SW480 (cell line): ENCODE data around the gene COL20A1.
"Not testable (repeated sequence)": the region's sequence is repeated elsewhere in the genome, so short reads cannot be mapped to it uniquely, and the experiment has no call there.

Experiments used
- DNase-seq: peaks from one replicate; pipeline ENCODE4 v3.0.0-alpha.2; 2016; ENCODE audit warnings: low spot score

Gene COL20A1

GRCh38 chr20:63377951-63378381 lies 85.0 kb downstream of the COL20A1 start:
- DNase-seq, result no peak

- no peak for DNase-seq
These were observed 85.6 kb downstream of the COL20A1 start for GRCh38 chr20:63378626-63379025.

- DNase-seq, result no peak
These were observed 86.3 kb downstream of the COL20A1 start for GRCh38 chr20:63379296-63379695.

- not testable (repeated sequence) for DNase-seq
These were observed 86.9 kb downstream of the COL20A1 start for GRCh38 chr20:63379872-63380271.

- DNase-seq, result no peak
These were observed 87.4 kb downstream of the COL20A1 start for GRCh38 chr20:63380346-63380870.

- no peak for DNase-seq
These were observed 88.9 kb downstream of the COL20A1 start for GRCh38 chr20:63381781-63382431.

- DNase-seq, result no peak
These were observed 89.7 kb downstream of the COL20A1 start for GRCh38 chr20:63382551-63383300.

- DNase-seq, result no peak
These were observed 90.6 kb downstream of the COL20A1 start for GRCh38 chr20:63383556-63383955.

- DNase-seq, result no peak
These were observed 91.3 kb downstream of the COL20A1 start for GRCh38 chr20:63384336-63384735.
